ENCODE data around the gene LRRFIP1. TPM values are rescaled to one million over a fixed set of nuclear protein-coding genes. Genes with fewer than 3 reads are reported as not detected.
A peak's percentile ranks its signal among the peaks of the same experiment; 100 is the strongest.

Gene LRRFIP1
- polyA plus RNA-seq, 1 of the 3 experiments (the other 2 are of a cell fraction), result 47.3 TPM

GRCh38 chr2:237725661-237726060, 98.3 kb downstream of the LRRFIP1 start:
- Histone ChIP-seq H3F3A (replicated peaks; ENCODE audit: insufficient read depth) (peaks cover 29% of the 10 kb centered on the region), H3K9ac (no peak overlapping the region), H3K4me1 (ENCODE audit: control insufficient read depth in 1 of 2, insufficient read depth in 2 of 2, low read depth in 1 of 2, low read length in 1 of 2) (peaks cover 44 to 50% of the 10 kb centered on the region in 2 experiments), H3K4me3 (ENCODE audit: low read depth in 2 of 2, low read length in 1 of 2) (no peak overlapping the region), H3K9me3 (no peaks in the 10 kb centered on the region), H3K4me2 (no peak overlapping the region), H3K27ac (ENCODE audit: low read depth in 2 of 2, low read length in 1 of 2) (peak overlapping the region; percentile 63 to 65; a peak in 3 of 4 replicates), H3K79me2 (ENCODE audit: insufficient read depth) (peaks cover 98% of the 10 kb centered on the region), H3K27me3 (ENCODE audit: insufficient read depth) (no peaks in the 10 kb centered on the region), H3K9me2 (no peaks in the 10 kb centered on the region), H2AFZ (ENCODE audit: low read depth) (no peak overlapping the region), H4K20me1 (ENCODE audit: insufficient read depth) (peaks cover 47% of the 10 kb centered on the region), H3K36me3 (replicated peaks in 1 of 2; ENCODE audit: control insufficient read depth in 1 of 2, insufficient read depth in 2 of 2, low read length in 1 of 2) (peaks cover 21 to 25% of the 10 kb centered on the region in 2 experiments)
- DNase-seq, result no peak
- no peak for TF ChIP-seq ZBTB33 (IDR thresholded peaks at IDR 0.05; ENCODE audit: borderline replicate concordance, low read depth)
- WGBS (ENCODE audit: low lambda C conversion rate), result 82% methylated on average over 4 of the region's 4 CpGs
- POLR2A ChIA-PET, result no interaction called here
- CTCF ChIA-PET, result interaction anchor here (1.2 to 2.8 kb wide), 4 partner anchors 20 to 151 kb away, joined by 3 to 14 read pairs (median 4); no protein-coding TSS in a partner anchor

GRCh38 chr2:237726401-237726830, 99.0 kb downstream of the LRRFIP1 start:
- Histone ChIP-seq H3K9me2 (no peaks in the 10 kb centered on the region), H3F3A (replicated peaks; ENCODE audit: insufficient read depth) (peaks cover 34% of the 10 kb centered on the region), H3K4me1 (ENCODE audit: control insufficient read depth in 1 of 2, insufficient read depth in 2 of 2, low read depth in 1 of 2, low read length in 1 of 2) (peaks cover 41 to 50% of the 10 kb centered on the region in 2 experiments), H3K4me2 (peak overlapping the region; percentile 38; the same call in 1 of the 2 replicates), H3K36me3 (replicated peaks in 1 of 2; ENCODE audit: control insufficient read depth in 1 of 2, insufficient read depth in 2 of 2, low read length in 1 of 2) (peaks cover 21 to 23% of the 10 kb centered on the region in 2 experiments), H3K9me3 (no peaks in the 10 kb centered on the region), H3K79me2 (ENCODE audit: insufficient read depth) (peaks cover 98% of the 10 kb centered on the region), H3K27ac (ENCODE audit: low read depth in 2 of 2, low read length in 1 of 2) (peak overlapping the region; percentile 63 to 65), H3K4me3 (ENCODE audit: low read depth in 2 of 2, low read length in 1 of 2) (no peak overlapping the region), H2AFZ (ENCODE audit: low read depth) (no peak overlapping the region), H3K27me3 (ENCODE audit: insufficient read depth) (no peaks in the 10 kb centered on the region), H4K20me1 (ENCODE audit: insufficient read depth) (peaks cover 49% of the 10 kb centered on the region), H3K9ac (no peak overlapping the region)
- 33% methylated on average over 7 of the region's 7 CpGs for WGBS (ENCODE audit: low lambda C conversion rate)
- POLR2A ChIA-PET, result no interaction called here
- no peak for TF ChIP-seq PBX3 (IDR thresholded peaks at IDR 0.05)
- TF ChIP-seq EZH2phosphoT487 (IDR thresholded peaks at IDR 0.05; ENCODE audit: borderline replicate concordance, low read depth), result no peak
- TF ChIP-seq USF1 (IDR thresholded peaks at IDR 0.05; ENCODE audit: borderline replicate concordance, low read depth), result peak; percentile 84
- no peak for TF ChIP-seq FOSL2 (IDR thresholded peaks at IDR 0.05; ENCODE audit: borderline replicate concordance, low read depth)
- TF ChIP-seq MEF2A (IDR thresholded peaks at IDR 0.05; ENCODE audit: borderline replicate concordance, low read depth), result no peak
- no peak for TF ChIP-seq ELF1 (IDR thresholded peaks at IDR 0.05)
- TF ChIP-seq RCOR1 (IDR thresholded peaks at IDR 0.05; ENCODE audit: low read length), result peak; percentile 56; the same call in 1 of the 2 replicates
- peak; percentile 59 for TF ChIP-seq NFIC (IDR thresholded peaks at IDR 0.05; ENCODE audit: borderline replicate concordance)
- TF ChIP-seq REST (IDR thresholded peaks at IDR 0.05; ENCODE audit: low read depth, low read length), result no peak
- peak; percentile 31 for TF ChIP-seq CHD2 (IDR thresholded peaks at IDR 0.05; ENCODE audit: low read length, partially characterized antibody)
- peak; percentile 45; the same call in 1 of the 2 replicates for TF ChIP-seq TCF12 (IDR thresholded peaks at IDR 0.05)
- no peak for TF ChIP-seq ZBTB33 (IDR thresholded peaks at IDR 0.05; ENCODE audit: borderline replicate concordance, low read depth)
- TF ChIP-seq FOXJ3 (CRISPR knock-in tag; IDR thresholded peaks at IDR 0.05), result no peak
- TF ChIP-seq MXI1 (IDR thresholded peaks at IDR 0.05; ENCODE audit: low read depth, low read length), result peak; percentile 71; the same call in 1 of the 2 replicates
- TF ChIP-seq USF2 (IDR thresholded peaks at IDR 0.05; ENCODE audit: borderline replicate concordance, low read depth, low read length), result peak; percentile 52
- peak; percentile 65 for DNase-seq
- CTCF ChIA-PET, result interaction anchor here (0.8 to 2.8 kb wide), 6 partner anchors 9 to 152 kb away, joined by 3 to 14 read pairs (median 4); no protein-coding TSS in a partner anchor

Measured in SK-N-SH (cell line).